ENCODE results near the gene TGM2.
A peak's percentile ranks its signal among the peaks of the same experiment; 100 is the strongest.

TGM2 gene

GRCh38 chr20:38143646-38144554, 21.2 kb downstream of the TGM2 start:
- peak; percentile 87 for DNase-seq (ENCODE audit: low spot score)

- peak; percentile 98 for DNase-seq (ENCODE audit: low spot score)
Observed at GRCh38 chr20:38143238-38143645, 21.8 kb downstream of the TGM2 start.

GRCh38 chr20:38141889-38142494, 23.1 kb downstream of the TGM2 start:
- no peak for DNase-seq (ENCODE audit: low spot score)

GRCh38 chr20:38141204-38141888, 23.7 kb downstream of the TGM2 start:
- DNase-seq (ENCODE audit: low spot score) = no peak

GRCh38 chr20:38139977-38140753, 24.9 kb downstream of the TGM2 start:
- DNase-seq (ENCODE audit: low spot score) = no peak

- DNase-seq (ENCODE audit: low spot score) = no peak
Observed at GRCh38 chr20:38139156-38139912, 25.7 kb downstream of the TGM2 start.

GRCh38 chr20:38138086-38138778, 26.8 kb downstream of the TGM2 start:
- DNase-seq (ENCODE audit: low spot score) = no peak

GRCh38 chr20:38137441-38138037, 27.5 kb downstream of the TGM2 start:
- DNase-seq (ENCODE audit: low spot score) = no peak

- DNase-seq (ENCODE audit: low spot score) = no peak
Observed at GRCh38 chr20:38136421-38137245, 28.4 kb downstream of the TGM2 start.

GRCh38 chr20:38135651-38136420, 29.2 kb downstream of the TGM2 start:
- no peak for DNase-seq (ENCODE audit: low spot score)

- DNase-seq (ENCODE audit: low spot score) = no peak
Observed at GRCh38 chr20:38135271-38135650, 29.8 kb downstream of the TGM2 start.

GRCh38 chr20:38134427-38135270, 30.4 kb downstream of the TGM2 start:
- no peak for DNase-seq (ENCODE audit: low spot score)

- no peak for DNase-seq (ENCODE audit: low spot score)
Observed at GRCh38 chr20:38133680-38134426, 31.2 kb downstream of the TGM2 start.

- no peak for DNase-seq (ENCODE audit: low spot score)
Observed at GRCh38 chr20:38132910-38133501, 32.1 kb downstream of the TGM2 start.

GRCh38 chr20:38132156-38132909, 32.7 kb downstream of the TGM2 start:
- DNase-seq (ENCODE audit: low spot score) = no peak

- DNase-seq (ENCODE audit: low spot score) = no peak
Observed at GRCh38 chr20:38131588-38132121, 33.4 kb downstream of the TGM2 start.
